ENCODE results near the gene MSH4. TPM values are rescaled to one million over a fixed set of nuclear protein-coding genes. Genes with fewer than 3 reads are reported as not detected.

Gene MSH4
- total RNA-seq, 3 donors from 2014 or later: 0.32 to 0.88 (median 0.66) TPM

GRCh38 chr1:75838079-75838478, 41.4 kb downstream of the MSH4 start:
- TF ChIP-seq POLR2A (IDR thresholded peaks at IDR 0.05): no peak
- TF ChIP-seq CTCF (IDR thresholded peaks at IDR 0.05): no peak
- TF ChIP-seq POLR2AphosphoS5 (IDR thresholded peaks at IDR 0.05): no peak
- intact Hi-C loops (cut with DNase I; ENCODE audit: low total_unique reads): no loop called here

GRCh38 chr1:75841421-75841820, 44.7 kb downstream of the MSH4 start:
- Histone ChIP-seq H3K4me3 (no peak overlapping the region), H3K9me3 (no peaks in the 10 kb centered on the region), H3K27ac (no peak overlapping the region), H3K4me1 (no peaks in the 10 kb centered on the region), H3K27me3 (no peaks in the 10 kb centered on the region), H3K36me3 (no peaks in the 10 kb centered on the region)
- intact Hi-C loops (cut with DNase I; ENCODE audit: low total_unique reads): no loop called here
- no peak for DNase-seq (ENCODE audit: low spot score in 2 of 2)
- TF ChIP-seq POLR2AphosphoS5 (IDR thresholded peaks at IDR 0.05): no peak
- no peak for TF ChIP-seq POLR2A (IDR thresholded peaks at IDR 0.05)
- TF ChIP-seq CTCF (IDR thresholded peaks at IDR 0.05): no peak

More at GRCh38 chr1:75838079-75838478, 41.4 kb downstream of the MSH4 start:
- no peak overlapping the region for H3K4me3 ChIP-seq
- no peaks in the 10 kb centered on the region for H3K27me3 ChIP-seq
- no peak overlapping the region for H3K27ac ChIP-seq
- DNase-seq (ENCODE audit: low spot score in 2 of 2): no peak
- H3K36me3 ChIP-seq: no peaks in the 10 kb centered on the region
- H3K9me3 ChIP-seq: peaks cover 0 to 24% of the 10 kb centered on the region in 2 donors
- no peaks in the 10 kb centered on the region for H3K4me1 ChIP-seq

GRCh38 chr1:75845576-75845975, 48.9 kb downstream of the MSH4 start:
- Histone ChIP-seq H3K4me1 (no peaks in the 10 kb centered on the region), H3K4me3 (no peak overlapping the region), H3K27me3 (no peaks in the 10 kb centered on the region), H3K9me3 (no peaks in the 10 kb centered on the region), H3K27ac (no peak overlapping the region), H3K36me3 (no peaks in the 10 kb centered on the region)
- intact Hi-C loops (cut with DNase I; ENCODE audit: low total_unique reads): no loop called here
- TF ChIP-seq CTCF (IDR thresholded peaks at IDR 0.05) (no peak), POLR2A (IDR thresholded peaks at IDR 0.05) (no peak), POLR2AphosphoS5 (IDR thresholded peaks at IDR 0.05) (no peak)
- no peak for DNase-seq (ENCODE audit: low spot score in 2 of 2)

- intact Hi-C loops (cut with DNase I; ENCODE audit: low total_unique reads): no loop called here
These were observed 58.3 kb downstream of the MSH4 start for GRCh38 chr1:75855010-75855409.

GRCh38 chr1:75855734-75856133, 59.1 kb downstream of the MSH4 start:
- Histone ChIP-seq H3K9me3 (no peaks in the 10 kb centered on the region), H3K4me1 (no peaks in the 10 kb centered on the region), H3K27ac (no peak overlapping the region), H3K27me3 (no peaks in the 10 kb centered on the region), H3K36me3 (no peaks in the 10 kb centered on the region), H3K4me3 (no peak overlapping the region)
- TF ChIP-seq CTCF (IDR thresholded peaks at IDR 0.05) (no peak), POLR2A (IDR thresholded peaks at IDR 0.05) (no peak), POLR2AphosphoS5 (IDR thresholded peaks at IDR 0.05) (no peak)
- DNase-seq (ENCODE audit: low spot score in 2 of 2): no peak
- intact Hi-C loops (cut with DNase I; ENCODE audit: low total_unique reads): no loop called here

More at GRCh38 chr1:75855010-75855409, 58.3 kb downstream of the MSH4 start:
- no peak overlapping the region for H3K27ac ChIP-seq
- no peaks in the 10 kb centered on the region for H3K9me3 ChIP-seq
- no peaks in the 10 kb centered on the region for H3K36me3 ChIP-seq
- TF ChIP-seq CTCF (IDR thresholded peaks at IDR 0.05): no peak
- TF ChIP-seq POLR2AphosphoS5 (IDR thresholded peaks at IDR 0.05): no peak
- no peak for TF ChIP-seq POLR2A (IDR thresholded peaks at IDR 0.05)
- no peak overlapping the region for H3K4me3 ChIP-seq
- no peaks in the 10 kb centered on the region for H3K4me1 ChIP-seq
- no peaks in the 10 kb centered on the region for H3K27me3 ChIP-seq
- no peak for DNase-seq (ENCODE audit: low spot score in 2 of 2)
